HepG2 (cell line): Measurements from ENCODE around the gene SHLD1. TPM values are rescaled to one million over a fixed set of nuclear protein-coding genes. Genes with fewer than 3 reads are reported as not detected.

ENCODE experiments used
- ATF1 ChIP-seq: IDR thresholded peaks from 2 replicates; pipeline ENCODE4 v1.6.1; 2016; ENCODE audit warnings: mild to moderate bottlenecking, control low read depth
- BHLHE40 ChIP-seq: IDR thresholded peaks from 2 replicates; pipeline ENCODE4 v1.6.1; 2011; ENCODE audit warnings: low read length, improper control_type of control experiment
- ETV5 ChIP-seq: IDR thresholded peaks from 2 replicates; pipeline ENCODE4 v1.6.1; 2018; ENCODE audit warnings: missing biosample characterization, missing genetic modification reagents, inconsistent platforms, borderline replicate concordance
- HOXA5 ChIP-seq: sonication (generic); formaldehyde crosslinking; IDR thresholded peaks from 2 replicates; pipeline ENCODE4 v1.4.0; 2020; ENCODE audit warnings: missing genetic modification reagents
- KDM6A ChIP-seq: IDR thresholded peaks from 2 replicates; pipeline ENCODE4 v1.6.1; 2016; ENCODE audit warnings: low read depth
- MAF1 ChIP-seq: sonication (generic); formaldehyde crosslinking; IDR thresholded peaks from 2 replicates; pipeline ENCODE4 v1.5.0; 2020; ENCODE audit warnings: missing genetic modification reagents, borderline replicate concordance
- MBD4 ChIP-seq: IDR thresholded peaks from 2 replicates; pipeline ENCODE4 v1.6.1; 2012; ENCODE audit warnings: low read length, inconsistent platforms, borderline replicate concordance
- NFIC ChIP-seq: IDR thresholded peaks from 2 replicates; pipeline ENCODE4 v1.6.1; 2012; ENCODE audit warnings: mild to moderate bottlenecking, low read length, inconsistent platforms
- NONO ChIP-seq, 2 experiments: fragments of 450-650 bp in 1 of 2; sonication (generic) in 1 of 2; formaldehyde crosslinking in 1 of 2; IDR thresholded peaks in 1 of 2; conservative IDR thresholded peaks in 1 of 2; 2 replicates each; pipeline versions ENCODE4 v1.6.1 to v1.8.0; 2017 to 2022; ENCODE audit warnings: mild to moderate bottlenecking in 1 of 2, missing genetic modification reagents in 1 of 2, moderate library complexity in 1 of 2
- PCBP2 ChIP-seq: fragments of 200-400 bp; formaldehyde crosslinking; optimal IDR thresholded peaks from 2 replicates; pipeline ENCODE3; 2018; ENCODE audit warnings: low read length, low read depth; ENCODE audit not compliant: poor library complexity, severe bottlenecking
- ZNF570 ChIP-seq: sonication (generic); formaldehyde crosslinking; IDR thresholded peaks from 2 replicates; pipeline ENCODE4 v1.4.0; 2020; ENCODE audit warnings: mild to moderate bottlenecking, missing genetic modification reagents, borderline replicate concordance
- ZNF619 ChIP-seq: sonication (generic); formaldehyde crosslinking; IDR thresholded peaks from 2 replicates; pipeline ENCODE4 v1.4.0; 2020; ENCODE audit warnings: mild to moderate bottlenecking, missing genetic modification reagents
- ZNF7 ChIP-seq: IDR thresholded peaks from 2 replicates; pipeline ENCODE4 v1.6.1; 2016; ENCODE audit warnings: missing biosample characterization, missing genetic modification reagents
- ZNF709 ChIP-seq: sonication (generic); formaldehyde crosslinking; IDR thresholded peaks from 2 replicates; pipeline ENCODE4 v1.5.0; 2020; ENCODE audit warnings: mild to moderate bottlenecking, missing genetic modification reagents
- polyA plus RNA-seq, 8 experiments: library from polyadenylated mRNA; depleted of rRNA in 3 of 8; stranded (reverse) in 7 of 8; unstranded in 1 of 8; fragments of >200 nt; fragmentation: Illumina TruSeq in 4 of 8; extraction: Trizol in 4 of 8; gene quantifications; 2 replicates each; pipeline versions ENCODE4 v1.2.1 to v1.2.3, GENCODE V29; 2011 to 2016; ENCODE audit warnings: low read depth in 4 of 8, missing spikeins in 1 of 8, mixed read lengths in 1 of 8; ENCODE audit not compliant: insufficient read depth in 1 of 8
- total RNA-seq, 5 experiments: library from RNA; depleted of rRNA; stranded (reverse); fragments of >200 nt; fragmentation: Illumina TruSeq; extraction: Trizol; gene quantifications; 2 replicates each; pipeline ENCODE4 v1.2.3, GENCODE V29; 2016; ENCODE audit warnings: low read depth in 1 of 5
- TF ChIP-seq, protein P1 (sequence below): IDR thresholded peaks from 2 replicates; pipeline ENCODE4 v1.6.1; 2016; ENCODE audit warnings: missing compliant biosample characterization, missing genetic modification reagents, borderline replicate concordance
- TF ChIP-seq, protein P2 (sequence below): sonication (generic); formaldehyde crosslinking; IDR thresholded peaks from 2 replicates; pipeline ENCODE4 v1.4.0; 2020; ENCODE audit warnings: missing genetic modification reagents
- TF ChIP-seq, protein P3 (sequence below): sonication (generic); formaldehyde crosslinking; IDR thresholded peaks from 2 replicates; pipeline ENCODE4 v1.4.0; 2020; ENCODE audit warnings: missing genetic modification reagents
- TF ChIP-seq, protein P4 (sequence below): sonication (generic); formaldehyde crosslinking; IDR thresholded peaks from 2 replicates; pipeline ENCODE4 v1.5.0; 2020; ENCODE audit warnings: mild to moderate bottlenecking, missing genetic modification reagents
- TF ChIP-seq, protein P5 (sequence below), 2 experiments: sonication (generic) in 1 of 2; formaldehyde crosslinking in 1 of 2; IDR thresholded peaks; 2 replicates each; pipeline versions ENCODE4 v1.4.0 to v1.6.1; 2018 to 2020; ENCODE audit warnings: missing genetic modification reagents in 2 of 2, borderline replicate concordance in 1 of 2, low read depth in 1 of 2, mild to moderate bottlenecking in 1 of 2, missing biosample characterization in 1 of 2

The SHLD1 gene
- total and polyA plus RNA-seq, 2 of the 13 experiments (the other 11 are each of a cell fraction or from before 2014, with no cell fraction given) = 8.9 to 10.0 TPM

DNA sequence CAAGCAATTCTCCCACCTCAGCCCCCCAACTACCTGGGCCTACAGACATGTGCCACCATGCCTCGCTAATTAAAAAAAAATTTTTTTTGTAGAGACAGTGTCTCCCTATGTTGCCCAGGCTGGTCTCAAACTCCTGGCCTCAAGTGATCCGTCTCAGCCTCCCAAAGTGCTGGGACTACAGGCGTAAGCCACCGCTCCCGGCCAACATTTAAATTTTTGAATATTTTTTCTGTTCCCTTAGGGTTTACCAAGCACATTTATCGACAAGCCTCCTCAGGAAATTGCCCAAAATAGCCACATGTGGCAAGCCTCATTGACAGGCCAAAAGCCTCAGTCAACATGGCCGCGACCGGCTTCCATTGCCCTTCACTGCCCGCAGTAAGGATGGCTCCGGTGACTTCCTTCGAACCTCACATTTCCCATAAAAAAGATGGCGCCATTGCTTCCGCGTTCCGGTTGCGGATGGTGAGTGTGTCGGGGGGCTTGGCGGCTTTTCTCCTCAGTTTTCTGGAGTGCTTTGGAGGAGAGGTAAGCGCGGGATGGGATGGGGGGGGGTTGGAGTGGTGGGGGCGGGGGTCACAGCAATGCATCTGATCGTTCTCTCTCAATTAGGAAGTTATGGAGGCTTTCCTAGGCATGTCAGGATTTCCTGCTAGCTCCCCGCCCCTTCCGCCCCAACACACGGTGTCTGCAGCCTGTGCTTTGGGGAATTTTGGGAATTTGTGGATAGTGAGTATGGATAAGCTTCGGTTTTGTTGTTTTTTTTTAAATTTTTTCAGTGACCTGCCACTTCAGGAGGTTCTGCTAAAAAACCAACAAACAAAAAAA lies at the start of gene SHLD1 (continued):
- TF ChIP-seq PCBP2 (peak; percentile 34), ATF1 (no peak), ZNF570 (no peak), ZNF709 (peak; percentile 48; the same call in 1 of the 2 replicates), ETV5 (CRISPR knock-in tag) (peak; percentile 60; the same call in 1 of the 2 replicates), KDM6A (CRISPR knock-in tag) (no peak), MBD4 (no peak), NONO (IDR thresholded peaks at IDR 0.05) (no peak), NONO (CRISPR knock-in tag; conservative IDR thresholded peaks at IDR 0.05) (peak; percentile 57; the same call in 1 of the 2 replicates), ZNF7 (CRISPR knock-in tag) (no peak), MAF1 (no peak), NFIC (0 out of 2 replicates have a peak, but pooled peaks have one; percentile 7), BHLHE40 (no peak), ZNF619 (CRISPR knock-in tag) (peak; percentile 61; the same call in 1 of the 2 replicates), HOXA5 (CRISPR knock-in tag) (0 out of 2 replicates have a peak, but pooled peaks have one; percentile 26)
- TF ChIP-seq, protein P1, sequence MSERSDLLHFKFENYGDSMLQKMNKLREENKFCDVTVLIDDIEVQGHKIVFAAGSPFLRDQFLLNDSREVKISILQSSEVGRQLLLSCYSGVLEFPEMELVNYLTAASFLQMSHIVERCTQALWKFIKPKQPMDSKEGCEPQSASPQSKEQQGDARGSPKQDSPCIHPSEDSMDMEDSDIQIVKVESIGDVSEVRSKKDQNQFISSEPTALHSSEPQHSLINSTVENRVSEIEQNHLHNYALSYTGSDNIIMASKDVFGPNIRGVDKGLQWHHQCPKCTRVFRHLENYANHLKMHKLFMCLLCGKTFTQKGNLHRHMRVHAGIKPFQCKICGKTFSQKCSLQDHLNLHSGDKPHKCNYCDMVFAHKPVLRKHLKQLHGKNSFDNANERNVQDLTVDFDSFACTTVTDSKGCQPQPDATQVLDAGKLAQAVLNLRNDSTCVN (CRISPR knock-in tag) = 0 out of 2 replicates have a peak, but pooled peaks have one; percentile 23
- TF ChIP-seq, protein P2, sequence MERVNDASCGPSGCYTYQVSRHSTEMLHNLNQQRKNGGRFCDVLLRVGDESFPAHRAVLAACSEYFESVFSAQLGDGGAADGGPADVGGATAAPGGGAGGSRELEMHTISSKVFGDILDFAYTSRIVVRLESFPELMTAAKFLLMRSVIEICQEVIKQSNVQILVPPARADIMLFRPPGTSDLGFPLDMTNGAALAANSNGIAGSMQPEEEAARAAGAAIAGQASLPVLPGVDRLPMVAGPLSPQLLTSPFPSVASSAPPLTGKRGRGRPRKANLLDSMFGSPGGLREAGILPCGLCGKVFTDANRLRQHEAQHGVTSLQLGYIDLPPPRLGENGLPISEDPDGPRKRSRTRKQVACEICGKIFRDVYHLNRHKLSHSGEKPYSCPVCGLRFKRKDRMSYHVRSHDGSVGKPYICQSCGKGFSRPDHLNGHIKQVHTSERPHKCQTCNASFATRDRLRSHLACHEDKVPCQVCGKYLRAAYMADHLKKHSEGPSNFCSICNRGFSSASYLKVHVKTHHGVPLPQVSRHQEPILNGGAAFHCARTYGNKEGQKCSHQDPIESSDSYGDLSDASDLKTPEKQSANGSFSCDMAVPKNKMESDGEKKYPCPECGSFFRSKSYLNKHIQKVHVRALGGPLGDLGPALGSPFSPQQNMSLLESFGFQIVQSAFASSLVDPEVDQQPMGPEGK (CRISPR knock-in tag) = peak; percentile 42; the same call in 1 of the 2 replicates
- TF ChIP-seq, protein P3, sequence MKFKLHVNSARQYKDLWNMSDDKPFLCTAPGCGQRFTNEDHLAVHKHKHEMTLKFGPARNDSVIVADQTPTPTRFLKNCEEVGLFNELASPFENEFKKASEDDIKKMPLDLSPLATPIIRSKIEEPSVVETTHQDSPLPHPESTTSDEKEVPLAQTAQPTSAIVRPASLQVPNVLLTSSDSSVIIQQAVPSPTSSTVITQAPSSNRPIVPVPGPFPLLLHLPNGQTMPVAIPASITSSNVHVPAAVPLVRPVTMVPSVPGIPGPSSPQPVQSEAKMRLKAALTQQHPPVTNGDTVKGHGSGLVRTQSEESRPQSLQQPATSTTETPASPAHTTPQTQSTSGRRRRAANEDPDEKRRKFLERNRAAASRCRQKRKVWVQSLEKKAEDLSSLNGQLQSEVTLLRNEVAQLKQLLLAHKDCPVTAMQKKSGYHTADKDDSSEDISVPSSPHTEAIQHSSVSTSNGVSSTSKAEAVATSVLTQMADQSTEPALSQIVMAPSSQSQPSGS (CRISPR knock-in tag) = peak; percentile 64; the same call in 1 of the 2 replicates
- TF ChIP-seq, protein P4, sequence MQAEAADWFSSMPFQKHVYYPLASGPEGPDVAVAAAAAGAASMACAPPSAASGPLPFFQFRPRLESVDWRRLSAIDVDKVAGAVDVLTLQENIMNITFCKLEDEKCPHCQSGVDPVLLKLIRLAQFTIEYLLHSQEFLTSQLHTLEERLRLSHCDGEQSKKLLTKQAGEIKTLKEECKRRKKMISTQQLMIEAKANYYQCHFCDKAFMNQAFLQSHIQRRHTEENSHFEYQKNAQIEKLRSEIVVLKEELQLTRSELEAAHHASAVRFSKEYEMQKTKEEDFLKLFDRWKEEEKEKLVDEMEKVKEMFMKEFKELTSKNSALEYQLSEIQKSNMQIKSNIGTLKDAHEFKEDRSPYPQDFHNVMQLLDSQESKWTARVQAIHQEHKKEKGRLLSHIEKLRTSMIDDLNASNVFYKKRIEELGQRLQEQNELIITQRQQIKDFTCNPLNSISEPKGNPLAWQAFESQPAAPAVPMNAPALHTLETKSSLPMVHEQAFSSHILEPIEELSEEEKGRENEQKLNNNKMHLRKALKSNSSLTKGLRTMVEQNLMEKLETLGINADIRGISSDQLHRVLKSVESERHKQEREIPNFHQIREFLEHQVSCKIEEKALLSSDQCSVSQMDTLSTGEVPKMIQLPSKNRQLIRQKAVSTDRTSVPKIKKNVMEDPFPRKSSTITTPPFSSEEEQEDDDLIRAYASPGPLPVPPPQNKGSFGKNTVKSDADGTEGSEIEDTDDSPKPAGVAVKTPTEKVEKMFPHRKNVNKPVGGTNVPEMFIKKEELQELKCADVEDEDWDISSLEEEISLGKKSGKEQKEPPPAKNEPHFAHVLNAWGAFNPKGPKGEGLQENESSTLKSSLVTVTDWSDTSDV (CRISPR knock-in tag) = no peak
- TF ChIP-seq, protein P5, sequence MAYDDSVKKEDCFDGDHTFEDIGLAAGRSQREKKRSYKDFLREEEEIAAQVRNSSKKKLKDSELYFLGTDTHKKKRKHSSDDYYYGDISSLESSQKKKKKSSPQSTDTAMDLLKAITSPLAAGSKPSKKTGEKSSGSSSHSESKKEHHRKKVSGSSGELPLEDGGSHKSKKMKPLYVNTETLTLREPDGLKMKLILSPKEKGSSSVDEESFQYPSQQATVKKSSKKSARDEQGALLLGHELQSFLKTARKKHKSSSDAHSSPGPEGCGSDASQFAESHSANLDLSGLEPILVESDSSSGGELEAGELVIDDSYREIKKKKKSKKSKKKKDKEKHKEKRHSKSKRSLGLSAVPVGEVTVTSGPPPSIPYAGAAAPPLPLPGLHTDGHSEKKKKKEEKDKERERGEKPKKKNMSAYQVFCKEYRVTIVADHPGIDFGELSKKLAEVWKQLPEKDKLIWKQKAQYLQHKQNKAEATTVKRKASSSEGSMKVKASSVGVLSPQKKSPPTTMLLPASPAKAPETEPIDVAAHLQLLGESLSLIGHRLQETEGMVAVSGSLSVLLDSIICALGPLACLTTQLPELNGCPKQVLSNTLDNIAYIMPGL (CRISPR knock-in tag; IDR thresholded peaks at IDR 0.05; ENCODE audit: borderline replicate concordance in 1 of 2, low read depth in 1 of 2) = peak in 1 of 2 experiments; percentile 62; a peak in 2 of 4 replicates
